Measurements from ENCODE around the gene SASH3.

Gene SASH3

DNA sequence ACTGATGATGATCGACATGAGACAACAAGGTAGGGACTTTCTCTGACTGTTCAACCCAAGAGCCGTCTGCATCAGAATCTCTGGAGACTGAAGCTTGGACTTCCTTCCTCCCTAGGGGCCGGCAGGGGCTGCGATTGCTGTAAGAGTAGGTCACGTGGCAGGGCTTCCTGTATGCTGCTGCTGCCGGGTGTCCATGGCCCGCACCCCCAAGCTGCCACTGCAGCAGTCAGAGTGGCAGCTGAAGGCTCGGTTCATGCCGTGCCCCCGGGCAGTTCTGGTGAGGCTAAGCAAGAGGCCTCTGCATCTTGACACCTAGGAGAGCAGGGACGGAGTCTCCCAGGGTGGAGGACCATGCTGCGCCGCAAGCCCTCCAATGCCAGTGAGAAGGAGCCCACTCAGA, at the start of gene SASH3:
TSS of gene SASH3 (plus strand) at position 203 of the 400 bp plus-strand sequence. CDS start at position 352, 149 bp downstream.
- peak; percentile 55 to 66 for DNase-seq
- TF ChIP-seq, protein P1, sequence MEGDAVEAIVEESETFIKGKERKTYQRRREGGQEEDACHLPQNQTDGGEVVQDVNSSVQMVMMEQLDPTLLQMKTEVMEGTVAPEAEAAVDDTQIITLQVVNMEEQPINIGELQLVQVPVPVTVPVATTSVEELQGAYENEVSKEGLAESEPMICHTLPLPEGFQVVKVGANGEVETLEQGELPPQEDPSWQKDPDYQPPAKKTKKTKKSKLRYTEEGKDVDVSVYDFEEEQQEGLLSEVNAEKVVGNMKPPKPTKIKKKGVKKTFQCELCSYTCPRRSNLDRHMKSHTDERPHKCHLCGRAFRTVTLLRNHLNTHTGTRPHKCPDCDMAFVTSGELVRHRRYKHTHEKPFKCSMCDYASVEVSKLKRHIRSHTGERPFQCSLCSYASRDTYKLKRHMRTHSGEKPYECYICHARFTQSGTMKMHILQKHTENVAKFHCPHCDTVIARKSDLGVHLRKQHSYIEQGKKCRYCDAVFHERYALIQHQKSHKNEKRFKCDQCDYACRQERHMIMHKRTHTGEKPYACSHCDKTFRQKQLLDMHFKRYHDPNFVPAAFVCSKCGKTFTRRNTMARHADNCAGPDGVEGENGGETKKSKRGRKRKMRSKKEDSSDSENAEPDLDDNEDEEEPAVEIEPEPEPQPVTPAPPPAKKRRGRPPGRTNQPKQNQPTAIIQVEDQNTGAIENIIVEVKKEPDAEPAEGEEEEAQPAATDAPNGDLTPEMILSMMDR (IDR thresholded peaks at IDR 0.05) = no peak
- H3K36me3 ChIP-seq = no peaks in the 10 kb centered on the region
- intact Hi-C loops (cut with DNase I; ENCODE audit: low total_unique reads) = no loop called here
- H3K27ac ChIP-seq = no peak within 1 kb of the TSS
- H3K9me3 ChIP-seq = no peaks in the 10 kb centered on the region
- H3K4me1 ChIP-seq = no peaks in the 10 kb centered on the region
- H3K4me3 ChIP-seq = peak within 1 kb of the TSS; percentile 10 to 16
- no peaks in the 10 kb centered on the region for H3K27me3 ChIP-seq

DNA sequence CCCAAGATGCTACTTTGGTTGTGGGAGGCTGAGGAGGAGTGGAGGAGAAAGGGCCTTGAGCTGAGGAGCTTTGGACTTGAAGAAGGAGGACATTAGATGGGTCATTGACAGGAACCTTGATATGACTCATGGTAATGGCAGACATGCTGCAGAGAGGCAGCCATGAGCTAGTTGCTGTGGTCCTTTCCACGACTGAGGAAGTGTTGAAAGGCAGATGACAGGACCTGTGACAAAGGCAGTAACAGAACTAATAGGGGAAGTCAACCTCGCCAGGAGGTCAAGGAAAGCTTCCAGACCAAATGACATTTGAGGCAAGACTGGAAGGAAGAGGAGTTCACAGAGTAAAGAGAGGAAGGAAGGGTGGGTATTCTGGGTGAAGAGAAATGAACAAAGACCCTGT, 48.5 kb upstream of the SASH3 start:
- no peak overlapping the region for H3K4me3 ChIP-seq
- DNase-seq = no peak
- intact Hi-C loops (cut with DNase I; ENCODE audit: low total_unique reads) = no loop called here
- no peak overlapping the region for H3K27ac ChIP-seq
- TF ChIP-seq, protein P1 (IDR thresholded peaks at IDR 0.05) = no peak
- H3K9me3 ChIP-seq = no peaks in the 10 kb centered on the region
- no peaks in the 10 kb centered on the region for H3K27me3 ChIP-seq
- H3K36me3 ChIP-seq = no peaks in the 10 kb centered on the region
- no peaks in the 10 kb centered on the region for H3K4me1 ChIP-seq

DNA sequence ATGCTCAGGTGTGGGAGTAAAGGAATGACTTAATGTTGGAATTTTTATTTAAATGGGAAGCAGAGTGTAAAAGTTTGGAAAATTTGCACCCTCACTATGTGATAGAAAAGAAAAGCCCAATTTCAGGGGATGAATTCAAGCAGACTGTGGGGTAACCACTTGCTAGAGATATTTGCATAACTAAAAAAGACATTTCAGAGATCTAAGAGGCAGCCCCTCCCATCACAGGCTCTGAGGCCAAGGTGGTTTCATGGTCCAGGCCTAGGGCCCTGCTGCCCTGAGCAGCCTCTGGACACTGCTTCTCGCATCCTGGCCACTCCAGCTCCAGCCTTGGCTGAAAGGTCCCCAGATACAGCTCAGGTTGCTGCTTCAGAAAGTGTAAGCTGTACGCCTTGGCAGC, 46.9 kb upstream of the SASH3 start:
- no peaks in the 10 kb centered on the region for H3K9me3 ChIP-seq
- no peak overlapping the region for H3K27ac ChIP-seq
- DNase-seq = no peak
- H3K27me3 ChIP-seq = no peaks in the 10 kb centered on the region
- TF ChIP-seq, protein P1 (IDR thresholded peaks at IDR 0.05) = no peak
- intact Hi-C loops (cut with DNase I; ENCODE audit: low total_unique reads) = no loop called here
- no peak overlapping the region for H3K4me3 ChIP-seq
- no peaks in the 10 kb centered on the region for H3K36me3 ChIP-seq
- H3K4me1 ChIP-seq = no peaks in the 10 kb centered on the region

DNA sequence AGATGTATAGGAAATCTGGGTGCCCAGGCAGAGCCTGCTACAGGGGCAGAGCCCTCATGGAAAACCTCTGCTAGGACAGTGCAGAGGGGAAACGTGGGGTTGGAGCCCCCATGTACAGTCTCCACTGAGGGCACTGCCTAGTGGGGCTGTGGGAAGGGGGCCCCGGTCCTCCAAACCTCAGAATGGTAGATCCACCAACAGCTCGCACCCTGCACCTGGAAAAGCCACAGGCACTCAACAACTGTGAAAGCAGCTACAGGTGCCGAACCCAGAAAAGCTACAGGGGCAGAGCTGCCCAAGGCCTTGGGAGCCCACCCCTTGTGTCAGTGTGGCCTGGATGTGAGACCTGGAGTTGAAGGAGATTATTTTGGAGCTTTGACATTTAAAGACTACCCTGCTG, 46.4 kb upstream of the SASH3 start:
- Histone ChIP-seq H3K4me1 (no peaks in the 10 kb centered on the region), H3K9me3 (no peaks in the 10 kb centered on the region), H3K36me3 (no peaks in the 10 kb centered on the region), H3K27me3 (no peaks in the 10 kb centered on the region), H3K4me3 (no peak overlapping the region), H3K27ac (no peak overlapping the region)
- no peak for DNase-seq
- TF ChIP-seq, protein P1 (IDR thresholded peaks at IDR 0.05) = no peak
- intact Hi-C loops (cut with DNase I; ENCODE audit: low total_unique reads) = no loop called here

DNA sequence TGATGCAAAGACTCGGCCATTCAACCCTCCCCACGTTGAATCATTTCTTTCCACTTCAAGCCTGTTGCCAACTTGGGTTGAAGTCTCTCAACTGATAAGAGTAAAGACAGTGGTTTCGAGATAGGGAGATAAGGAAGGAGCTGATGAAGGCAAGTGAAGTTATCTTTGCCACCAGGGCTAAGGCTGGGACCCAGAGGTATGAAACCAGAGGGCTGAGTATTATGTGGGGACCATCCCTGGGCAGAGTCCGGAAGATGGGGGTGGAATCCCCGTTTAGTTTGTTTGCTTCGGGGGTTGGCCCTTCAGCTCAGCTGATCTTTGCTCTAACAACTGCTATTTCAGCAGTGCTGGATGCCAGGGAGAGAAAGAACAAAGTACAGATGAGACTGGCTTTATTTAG, 43.3 kb upstream of the SASH3 start:
- intact Hi-C loops (cut with DNase I; ENCODE audit: low total_unique reads) = no loop called here
- TF ChIP-seq, protein P1 (IDR thresholded peaks at IDR 0.05) = no peak
- no peaks in the 10 kb centered on the region for H3K36me3 ChIP-seq
- DNase-seq = no peak
- H3K9me3 ChIP-seq = no peaks in the 10 kb centered on the region
- no peaks in the 10 kb centered on the region for H3K27me3 ChIP-seq
- no peaks in the 10 kb centered on the region for H3K4me1 ChIP-seq
- no peak overlapping the region for H3K4me3 ChIP-seq
- no peak overlapping the region for H3K27ac ChIP-seq

DNA sequence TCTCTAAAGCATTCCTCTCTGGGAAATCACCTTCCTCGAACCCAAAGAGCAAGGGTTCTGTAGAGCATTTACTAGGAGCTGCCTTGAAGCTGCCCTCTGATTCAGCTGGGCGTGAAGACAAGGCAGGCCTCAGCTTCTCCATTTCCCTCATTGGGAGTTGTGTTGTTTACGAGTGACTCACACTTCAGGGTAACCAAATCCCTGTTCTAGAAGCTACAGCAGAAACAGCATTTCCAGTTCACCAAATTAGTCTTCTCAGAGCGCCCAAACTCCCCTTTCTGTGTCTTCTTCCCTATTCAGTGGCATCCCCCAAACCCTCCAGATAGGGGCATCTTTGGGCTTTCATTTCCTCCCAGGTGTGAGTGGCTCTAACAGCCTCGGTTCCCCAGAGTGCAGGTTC, 41.8 kb upstream of the SASH3 start:
- TF ChIP-seq, protein P1 (IDR thresholded peaks at IDR 0.05) = no peak
- no peak overlapping the region for H3K27ac ChIP-seq
- H3K4me3 ChIP-seq = no peak overlapping the region
- no peaks in the 10 kb centered on the region for H3K9me3 ChIP-seq
- intact Hi-C loops (cut with DNase I; ENCODE audit: low total_unique reads) = no loop called here
- H3K4me1 ChIP-seq = no peaks in the 10 kb centered on the region
- no peak for DNase-seq
- H3K27me3 ChIP-seq = no peaks in the 10 kb centered on the region
- H3K36me3 ChIP-seq = no peaks in the 10 kb centered on the region

All from tibial artery (tissue), 4 donors.